ENCODE measurements around the gene PDE4B.

DNA sequence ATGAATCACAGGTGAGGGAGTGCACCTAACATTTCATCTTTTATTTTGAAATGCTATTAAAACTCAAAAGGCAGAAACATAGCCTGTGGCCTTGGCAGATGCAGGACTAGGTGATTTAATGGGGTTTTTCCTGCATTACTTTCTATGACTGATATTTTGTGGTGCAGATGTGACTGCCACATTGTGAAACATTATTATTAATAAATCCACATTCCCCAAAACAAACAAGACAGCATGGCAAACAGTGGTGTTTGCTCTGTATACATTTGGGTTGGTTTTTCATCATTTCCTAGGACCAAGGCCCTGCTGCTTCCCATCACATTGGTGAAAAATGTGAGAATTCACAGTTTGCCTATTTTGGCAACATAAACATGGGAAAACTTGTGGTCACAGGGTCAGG, 493.6 kb downstream of the PDE4B start:
- TF ChIP-seq, protein P1, sequence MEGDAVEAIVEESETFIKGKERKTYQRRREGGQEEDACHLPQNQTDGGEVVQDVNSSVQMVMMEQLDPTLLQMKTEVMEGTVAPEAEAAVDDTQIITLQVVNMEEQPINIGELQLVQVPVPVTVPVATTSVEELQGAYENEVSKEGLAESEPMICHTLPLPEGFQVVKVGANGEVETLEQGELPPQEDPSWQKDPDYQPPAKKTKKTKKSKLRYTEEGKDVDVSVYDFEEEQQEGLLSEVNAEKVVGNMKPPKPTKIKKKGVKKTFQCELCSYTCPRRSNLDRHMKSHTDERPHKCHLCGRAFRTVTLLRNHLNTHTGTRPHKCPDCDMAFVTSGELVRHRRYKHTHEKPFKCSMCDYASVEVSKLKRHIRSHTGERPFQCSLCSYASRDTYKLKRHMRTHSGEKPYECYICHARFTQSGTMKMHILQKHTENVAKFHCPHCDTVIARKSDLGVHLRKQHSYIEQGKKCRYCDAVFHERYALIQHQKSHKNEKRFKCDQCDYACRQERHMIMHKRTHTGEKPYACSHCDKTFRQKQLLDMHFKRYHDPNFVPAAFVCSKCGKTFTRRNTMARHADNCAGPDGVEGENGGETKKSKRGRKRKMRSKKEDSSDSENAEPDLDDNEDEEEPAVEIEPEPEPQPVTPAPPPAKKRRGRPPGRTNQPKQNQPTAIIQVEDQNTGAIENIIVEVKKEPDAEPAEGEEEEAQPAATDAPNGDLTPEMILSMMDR (IDR thresholded peaks at IDR 0.05) = no peak
- no peak for TF ChIP-seq POLR2A (IDR thresholded peaks at IDR 0.05)
